Anterior cingulate cortex (tissue), 58 donors: ENCODE data around the gene TEX14.
"Not testable (repeated sequence)": the region's sequence is repeated elsewhere in the genome, so short reads cannot be mapped to it uniquely, and the experiment has no call there.

Source experiments
- DNase-seq, 58 donors: peaks; one replicate each; lab custom pipeline; 2025; lab: John Stamatoyannopoulos, UW

TEX14 gene

GRCh38 chr17:58659714-58660084, 32.1 kb downstream of the TEX14 start:
- DNase-seq = not testable (repeated sequence)

- peak in 56 of 58 donors; percentile 7 to 89 (median 73) for DNase-seq
These were observed 32.8 kb downstream of the TEX14 start for GRCh38 chr17:58658804-58659713.

- DNase-seq = not testable (repeated sequence)
These were observed 33.7 kb downstream of the TEX14 start for GRCh38 chr17:58657962-58658803.

- no peak for DNase-seq
These were observed 43.6 kb downstream of the TEX14 start for GRCh38 chr17:58648236-58648635.

GRCh38 chr17:58643147-58643546, 48.7 kb downstream of the TEX14 start:
- no peak for DNase-seq

- DNase-seq = no peak
These were observed 49.9 kb downstream of the TEX14 start for GRCh38 chr17:58641887-58642311.

GRCh38 chr17:58640202-58640601, 51.6 kb downstream of the TEX14 start:
- DNase-seq = no peak

GRCh38 chr17:58639681-58640080, 52.2 kb downstream of the TEX14 start:
- no peak for DNase-seq

- no peak for DNase-seq
These were observed 54.8 kb downstream of the TEX14 start for GRCh38 chr17:58637011-58637570.

- peak in 4 of 58 donors; percentile 8 to 29 (median 20) for DNase-seq
These were observed 59.2 kb downstream of the TEX14 start for GRCh38 chr17:58632324-58633314.

- DNase-seq = peak; percentile 34 to 97 (median 89)
These were observed 60.1 kb downstream of the TEX14 start for GRCh38 chr17:58631523-58632323.

GRCh38 chr17:58630883-58631522, 60.8 kb downstream of the TEX14 start:
- DNase-seq = peak in 19 of 58 donors; percentile 0 to 72 (median 9)

GRCh38 chr17:58626905-58627304, 64.9 kb downstream of the TEX14 start:
- no peak for DNase-seq

GRCh38 chr17:58624751-58625150, 67.1 kb downstream of the TEX14 start:
- DNase-seq = no peak

- no peak for DNase-seq
These were observed 70.7 kb downstream of the TEX14 start for GRCh38 chr17:58621174-58621573.

GRCh38 chr17:58618336-58618735, 73.5 kb downstream of the TEX14 start:
- no peak for DNase-seq

- no peak for DNase-seq
These were observed 74.3 kb downstream of the TEX14 start for GRCh38 chr17:58617563-58617962.
